M059J (cell line): ENCODE results near the gene PIP5K1C. TPM values are rescaled to one million over a fixed set of nuclear protein-coding genes. Genes with fewer than 3 reads are reported as not detected.
A peak's percentile ranks its signal among the peaks of the same experiment; 100 is the strongest.
"Not testable (repeated sequence)": the region's sequence is repeated elsewhere in the genome, so short reads cannot be mapped to it uniquely, and the experiment has no call there.

Source experiments
- DNase-seq: peaks from one replicate; pipeline ENCODE4 v3.0.0-alpha.2; 2012; ENCODE audit warnings: low read depth
- total RNA-seq: library from RNA; depleted of rRNA; stranded (reverse); fragments of >200 nt; shearing (Covaris generic); gene quantifications from 2 replicates; pipeline ENCODE4 v1.2.3, GENCODE V29; 2014

Gene PIP5K1C
- total RNA-seq, 1 experiment from 2014 or later: 15.8 TPM

GRCh38 chr19:3661284-3662238 is 38.7 kb downstream of the PIP5K1C start:
- no peak for DNase-seq

- DNase-seq: no peak
Observed at GRCh38 chr19:3660493-3661219, 39.6 kb downstream of the PIP5K1C start.

GRCh38 chr19:3659746-3660112 is 40.5 kb downstream of the PIP5K1C start:
- DNase-seq: no peak

- DNase-seq: no peak
Observed at GRCh38 chr19:3658870-3659745, 41.2 kb downstream of the PIP5K1C start.

- no peak for DNase-seq
Observed at GRCh38 chr19:3658004-3658869, 42.0 kb downstream of the PIP5K1C start.

GRCh38 chr19:3657395-3657769 is 42.9 kb downstream of the PIP5K1C start:
- no peak for DNase-seq

- no peak for DNase-seq
Observed at GRCh38 chr19:3656747-3657394, 43.4 kb downstream of the PIP5K1C start.

- DNase-seq: peak; percentile 52
Observed at GRCh38 chr19:3656073-3656746, 44.1 kb downstream of the PIP5K1C start.

- peak; percentile 96 for DNase-seq
Observed at GRCh38 chr19:3655402-3656072, 44.7 kb downstream of the PIP5K1C start.

- no peak for DNase-seq
Observed at GRCh38 chr19:3653865-3654513, 46.3 kb downstream of the PIP5K1C start.

- no peak for DNase-seq
Observed at GRCh38 chr19:3653081-3653795, 47.0 kb downstream of the PIP5K1C start.

GRCh38 chr19:3652422-3652821 is 47.8 kb downstream of the PIP5K1C start:
- DNase-seq: no peak

- DNase-seq: no peak
Observed at GRCh38 chr19:3651684-3652083, 48.6 kb downstream of the PIP5K1C start.

GRCh38 chr19:3649888-3650287 is 50.4 kb downstream of the PIP5K1C start:
- no peak for DNase-seq

GRCh38 chr19:3648037-3648905 is 52.0 kb downstream of the PIP5K1C start:
- no peak for DNase-seq

- DNase-seq: not testable (repeated sequence)
Observed at GRCh38 chr19:3647102-3647501, 53.2 kb downstream of the PIP5K1C start.
